GM12873 (cell line): ENCODE results near the gene SGO1.

Experiments
- CTCF ChIP-seq: IDR thresholded peaks from 2 replicates; pipeline ENCODE4 v1.5.1; 2012; ENCODE audit warnings: low read depth, mild to moderate bottlenecking, moderate library complexity, low read length, control low read depth; ENCODE audit not compliant: insufficient read depth; ENCODE audit errors: missing control alignments

SGO1 gene

GRCh38 chr3:20185679-20186599, at the start of gene SGO1:
SGO1 (minus strand) TSS chr3:20186206; CDS start chr3:20184027, 2,179 bp downstream.
- TF ChIP-seq CTCF, result no peak

GRCh38 chr3:20235796-20236195, 49.8 kb upstream of the SGO1 start:
- no peak for TF ChIP-seq CTCF

GRCh38 chr3:20232906-20233780, 47.1 kb upstream of the SGO1 start:
- no peak for TF ChIP-seq CTCF

- TF ChIP-seq CTCF, result no peak
Observed at GRCh38 chr3:20230954-20231353, 44.9 kb upstream of the SGO1 start.

- peak; percentile 21 for TF ChIP-seq CTCF
Observed at GRCh38 chr3:20225769-20226168, 39.8 kb upstream of the SGO1 start.

GRCh38 chr3:20222274-20222673, 36.3 kb upstream of the SGO1 start:
- no peak for TF ChIP-seq CTCF

GRCh38 chr3:20218215-20218614, 32.2 kb upstream of the SGO1 start:
- TF ChIP-seq CTCF, result no peak
